Tibial artery (tissue), 4 donors: Measurements from ENCODE around the gene PROSER2.

Source experiments
- DNase-seq, 2 donors: peaks; one replicate each; pipeline ENCODE4 v3.0.0-alpha.2; 2019
- H3K27ac ChIP-seq, 2 donors: fragments of 200-600 bp; sonication (generic) in 1 of 2; 1 replicate in 1 of 2; 2 replicates in 1 of 2; pipeline ENCODE4 v1.5.1; 2018 to 2019; ENCODE audit warnings: mild to moderate bottlenecking in 1 of 2
- H3K27me3 ChIP-seq, 2 donors: fragments of 200-600 bp; sonication (generic) in 1 of 2; one replicate each; pipeline versions ENCODE4 v1.5.1 to v1.6.0; 2016 to 2019
- H3K36me3 ChIP-seq, 3 donors: fragments of 200-600 bp; sonication (generic) in 2 of 3; one replicate each; pipeline ENCODE4 v1.5.1; 2016 to 2019; ENCODE audit warnings: mild to moderate bottlenecking in 2 of 3
- H3K4me1 ChIP-seq, 4 donors: fragments of 200-600 bp; sonication (generic) in 2 of 4; 1 replicate in 3 of 4; 2 replicates in 1 of 4; pipeline ENCODE4 v1.5.1; 2016 to 2019
- H3K4me3 ChIP-seq, 2 donors: fragments of 200-600 bp; sonication (generic) in 1 of 2; 1 replicate in 1 of 2; 2 replicates in 1 of 2; pipeline ENCODE4 v1.5.1; 2018 to 2019; ENCODE audit warnings: mild to moderate bottlenecking in 2 of 2
- H3K9me3 ChIP-seq, 3 donors: fragments of 200-600 bp; sonication (generic) in 1 of 3; one replicate each; pipeline ENCODE4 v1.5.1; 2016 to 2019
- CTCF ChIP-seq, 2 experiments: fragments of 200-600 bp in 1 of 2; fragments of 450-650 bp in 1 of 2; IDR thresholded peaks; one replicate each; pipeline ENCODE4 v1.5.1; 2017 to 2019; ENCODE audit warnings: antibody characterized with exemption in 2 of 2, mild to moderate bottlenecking in 1 of 2, moderate library complexity in 1 of 2
- intact Hi-C: fragments of 100-400 bp; cut with DNase I; formaldehyde crosslinking; loops from one replicate; pipeline ENCODE4 v1.15.0; 2023; ENCODE audit warnings: low total_unique reads

Gene PROSER2

GRCh38 chr10:11828682-11829284 is 5.6 kb downstream of the PROSER2 start:
- H3K27me3 ChIP-seq, result peaks cover 0 to 4% of the 10 kb centered on the region in 2 donors
- intact Hi-C loops, result no loop called here

GRCh38 chr10:11830836-11831519 is 7.8 kb downstream of the PROSER2 start:
- Histone ChIP-seq H3K27me3 (no peaks in the 10 kb centered on the region), H3K36me3 (no peaks in the 10 kb centered on the region), H3K4me3 (no peak overlapping the region), H3K27ac (no peak overlapping the region), H3K4me1 (no peaks in the 10 kb centered on the region), H3K9me3 (no peaks in the 10 kb centered on the region)
- no peak for DNase-seq
- intact Hi-C loops, result no loop called here
- no peak for TF ChIP-seq CTCF (IDR thresholded peaks at IDR 0.05)

More at GRCh38 chr10:11828682-11829284, 5.6 kb downstream of the PROSER2 start:
- H3K27ac ChIP-seq, result no peak overlapping the region
- H3K36me3 ChIP-seq, result no peaks in the 10 kb centered on the region
- TF ChIP-seq CTCF (IDR thresholded peaks at IDR 0.05), result no peak
- H3K9me3 ChIP-seq, result no peaks in the 10 kb centered on the region
- no peak overlapping the region for H3K4me3 ChIP-seq
- no peak for DNase-seq
- H3K4me1 ChIP-seq, result peaks cover 0 to 1% (median under 1%) of the 10 kb centered on the region in 4 donors

GRCh38 chr10:11831520-11831951 is 8.4 kb downstream of the PROSER2 start:
- no peak for DNase-seq
- TF ChIP-seq CTCF (IDR thresholded peaks at IDR 0.05), result no peak
- Histone ChIP-seq H3K4me3 (no peak overlapping the region), H3K4me1 (no peaks in the 10 kb centered on the region), H3K36me3 (no peaks in the 10 kb centered on the region), H3K9me3 (no peaks in the 10 kb centered on the region), H3K27ac (no peak overlapping the region), H3K27me3 (no peaks in the 10 kb centered on the region)
- intact Hi-C loops, result no loop called here

GRCh38 chr10:11832042-11832441 is 8.9 kb downstream of the PROSER2 start:
- Histone ChIP-seq H3K9me3 (no peaks in the 10 kb centered on the region), H3K4me3 (no peak overlapping the region), H3K27me3 (no peaks in the 10 kb centered on the region), H3K27ac (no peak overlapping the region), H3K4me1 (no peaks in the 10 kb centered on the region), H3K36me3 (no peaks in the 10 kb centered on the region)
- intact Hi-C loops, result no loop called here
- no peak for TF ChIP-seq CTCF (IDR thresholded peaks at IDR 0.05)
- no peak for DNase-seq

- no peaks in the 10 kb centered on the region for H3K9me3 ChIP-seq
- intact Hi-C loops, result no loop called here
- H3K4me1 ChIP-seq, result no peaks in the 10 kb centered on the region
- H3K4me3 ChIP-seq, result no peak overlapping the region
- TF ChIP-seq CTCF (IDR thresholded peaks at IDR 0.05), result no peak
- no peaks in the 10 kb centered on the region for H3K36me3 ChIP-seq
- no peaks in the 10 kb centered on the region for H3K27me3 ChIP-seq
- H3K27ac ChIP-seq, result no peak overlapping the region
- DNase-seq, result no peak
Measured at GRCh38 chr10:11835061-11835460, 11.9 kb downstream of the PROSER2 start.
